ENCODE data around the gene CACNA1B. TPM values are rescaled to one million over a fixed set of nuclear protein-coding genes. Genes with fewer than 3 reads are reported as not detected.

Gene CACNA1B
- total and polyA plus RNA-seq, 2 of the 13 experiments (the other 11 are each of a cell fraction or from before 2014, with no cell fraction given) = under 0.01 to 0.04 TPM

DNA sequence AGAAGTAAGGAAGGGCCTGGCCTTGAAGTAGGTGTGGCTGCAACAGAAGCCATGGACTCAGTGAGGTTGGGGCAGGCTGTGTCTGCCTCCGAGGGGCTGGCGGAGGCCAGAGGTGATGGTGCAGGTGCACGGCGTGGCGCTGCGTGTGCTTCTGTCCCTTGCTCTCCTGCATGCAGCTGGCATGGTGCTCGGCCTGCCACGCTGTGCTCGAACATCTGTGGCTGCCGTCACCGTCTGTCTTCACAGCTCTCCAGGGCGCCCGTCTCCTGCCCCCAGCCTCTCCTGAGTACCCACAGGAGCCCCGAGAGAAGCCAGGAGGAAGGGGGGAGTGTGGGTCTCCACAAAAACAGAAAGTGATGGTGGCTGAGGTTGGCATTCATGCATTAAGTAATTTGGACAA lies 193.7 kb downstream of the CACNA1B start (continued):
- TF ChIP-seq, protein P1, sequence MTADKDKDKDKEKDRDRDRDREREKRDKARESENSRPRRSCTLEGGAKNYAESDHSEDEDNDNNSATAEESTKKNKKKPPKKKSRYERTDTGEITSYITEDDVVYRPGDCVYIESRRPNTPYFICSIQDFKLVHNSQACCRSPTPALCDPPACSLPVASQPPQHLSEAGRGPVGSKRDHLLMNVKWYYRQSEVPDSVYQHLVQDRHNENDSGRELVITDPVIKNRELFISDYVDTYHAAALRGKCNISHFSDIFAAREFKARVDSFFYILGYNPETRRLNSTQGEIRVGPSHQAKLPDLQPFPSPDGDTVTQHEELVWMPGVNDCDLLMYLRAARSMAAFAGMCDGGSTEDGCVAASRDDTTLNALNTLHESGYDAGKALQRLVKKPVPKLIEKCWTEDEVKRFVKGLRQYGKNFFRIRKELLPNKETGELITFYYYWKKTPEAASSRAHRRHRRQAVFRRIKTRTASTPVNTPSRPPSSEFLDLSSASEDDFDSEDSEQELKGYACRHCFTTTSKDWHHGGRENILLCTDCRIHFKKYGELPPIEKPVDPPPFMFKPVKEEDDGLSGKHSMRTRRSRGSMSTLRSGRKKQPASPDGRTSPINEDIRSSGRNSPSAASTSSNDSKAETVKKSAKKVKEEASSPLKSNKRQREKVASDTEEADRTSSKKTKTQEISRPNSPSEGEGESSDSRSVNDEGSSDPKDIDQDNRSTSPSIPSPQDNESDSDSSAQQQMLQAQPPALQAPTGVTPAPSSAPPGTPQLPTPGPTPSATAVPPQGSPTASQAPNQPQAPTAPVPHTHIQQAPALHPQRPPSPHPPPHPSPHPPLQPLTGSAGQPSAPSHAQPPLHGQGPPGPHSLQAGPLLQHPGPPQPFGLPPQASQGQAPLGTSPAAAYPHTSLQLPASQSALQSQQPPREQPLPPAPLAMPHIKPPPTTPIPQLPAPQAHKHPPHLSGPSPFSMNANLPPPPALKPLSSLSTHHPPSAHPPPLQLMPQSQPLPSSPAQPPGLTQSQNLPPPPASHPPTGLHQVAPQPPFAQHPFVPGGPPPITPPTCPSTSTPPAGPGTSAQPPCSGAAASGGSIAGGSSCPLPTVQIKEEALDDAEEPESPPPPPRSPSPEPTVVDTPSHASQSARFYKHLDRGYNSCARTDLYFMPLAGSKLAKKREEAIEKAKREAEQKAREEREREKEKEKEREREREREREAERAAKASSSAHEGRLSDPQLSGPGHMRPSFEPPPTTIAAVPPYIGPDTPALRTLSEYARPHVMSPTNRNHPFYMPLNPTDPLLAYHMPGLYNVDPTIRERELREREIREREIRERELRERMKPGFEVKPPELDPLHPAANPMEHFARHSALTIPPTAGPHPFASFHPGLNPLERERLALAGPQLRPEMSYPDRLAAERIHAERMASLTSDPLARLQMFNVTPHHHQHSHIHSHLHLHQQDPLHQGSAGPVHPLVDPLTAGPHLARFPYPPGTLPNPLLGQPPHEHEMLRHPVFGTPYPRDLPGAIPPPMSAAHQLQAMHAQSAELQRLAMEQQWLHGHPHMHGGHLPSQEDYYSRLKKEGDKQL (CRISPR knock-in tag; IDR thresholded peaks at IDR 0.05; ENCODE audit: low read depth) = no peak
- TF ChIP-seq MXD4 (CRISPR knock-in tag; IDR thresholded peaks at IDR 0.05) = no peak
- no peak for TF ChIP-seq SP2 (CRISPR knock-in tag; IDR thresholded peaks at IDR 0.05)
- no peak for TF ChIP-seq MBD4 (IDR thresholded peaks at IDR 0.05; ENCODE audit: borderline replicate concordance, low read length)
- no peak for TF ChIP-seq ZNF484 (CRISPR knock-in tag; IDR thresholded peaks at IDR 0.05; ENCODE audit: borderline replicate concordance, low read depth)
- no peak for TF ChIP-seq KDM3A (CRISPR knock-in tag; IDR thresholded peaks at IDR 0.05; ENCODE audit: low read depth)
- no peak for TF ChIP-seq ZNF296 (CRISPR knock-in tag; conservative IDR thresholded peaks at IDR 0.05)
- no peak for TF ChIP-seq BCL6 (CRISPR knock-in tag; IDR thresholded peaks at IDR 0.05)
- TF ChIP-seq SRSF9 (IDR thresholded peaks at IDR 0.05; ENCODE audit: borderline replicate concordance, insufficient read depth, low read depth, low read length, poor library complexity, severe bottlenecking) = no peak
- TF ChIP-seq, protein P2, sequence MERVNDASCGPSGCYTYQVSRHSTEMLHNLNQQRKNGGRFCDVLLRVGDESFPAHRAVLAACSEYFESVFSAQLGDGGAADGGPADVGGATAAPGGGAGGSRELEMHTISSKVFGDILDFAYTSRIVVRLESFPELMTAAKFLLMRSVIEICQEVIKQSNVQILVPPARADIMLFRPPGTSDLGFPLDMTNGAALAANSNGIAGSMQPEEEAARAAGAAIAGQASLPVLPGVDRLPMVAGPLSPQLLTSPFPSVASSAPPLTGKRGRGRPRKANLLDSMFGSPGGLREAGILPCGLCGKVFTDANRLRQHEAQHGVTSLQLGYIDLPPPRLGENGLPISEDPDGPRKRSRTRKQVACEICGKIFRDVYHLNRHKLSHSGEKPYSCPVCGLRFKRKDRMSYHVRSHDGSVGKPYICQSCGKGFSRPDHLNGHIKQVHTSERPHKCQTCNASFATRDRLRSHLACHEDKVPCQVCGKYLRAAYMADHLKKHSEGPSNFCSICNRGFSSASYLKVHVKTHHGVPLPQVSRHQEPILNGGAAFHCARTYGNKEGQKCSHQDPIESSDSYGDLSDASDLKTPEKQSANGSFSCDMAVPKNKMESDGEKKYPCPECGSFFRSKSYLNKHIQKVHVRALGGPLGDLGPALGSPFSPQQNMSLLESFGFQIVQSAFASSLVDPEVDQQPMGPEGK (CRISPR knock-in tag; IDR thresholded peaks at IDR 0.05) = no peak

Data from HepG2 (cell line).